ENCODE data around the gene ADAMTS3. TPM values are rescaled to one million over a fixed set of nuclear protein-coding genes. Genes with fewer than 3 reads are reported as not detected.

The ADAMTS3 gene
- total RNA-seq, 1 donor from 2014 or later = 2.7 TPM

DNA sequence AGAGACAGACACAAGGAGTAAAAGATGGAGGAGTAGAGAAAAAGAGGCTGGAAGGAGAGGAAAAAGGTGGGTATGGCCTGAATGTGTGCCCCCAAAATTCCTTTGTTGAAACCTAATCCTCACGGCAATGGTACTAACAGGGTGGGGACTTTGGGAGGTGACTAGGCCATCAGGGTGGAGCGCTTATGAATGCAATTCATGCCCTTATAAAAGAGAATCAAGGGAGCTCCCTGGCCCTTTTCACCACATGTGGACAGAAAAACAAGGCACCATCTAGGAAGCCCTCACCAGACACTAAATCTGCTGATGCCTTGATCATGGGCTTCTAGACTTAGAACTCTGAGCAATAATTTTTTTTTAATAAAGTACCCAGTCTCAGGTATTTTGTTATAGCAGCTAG, 282.1 kb downstream of the ADAMTS3 start:
- no peak for DNase-seq (ENCODE audit: low read depth, low spot score)
- Mint-ChIP-seq H3K27me3 (ENCODE audit: low read depth) (no peaks in the 10 kb centered on the region), H3K9me3 (no peaks in the 10 kb centered on the region), H3K27ac (ENCODE audit: unreplicated experiment) (peak overlapping the region; percentile 60), H3K4me3 (no peak overlapping the region), H3K4me1 (no peaks in the 10 kb centered on the region), H3K36me3 (ENCODE audit: low read depth) (no peaks in the 10 kb centered on the region)
- TF ChIP-seq, protein P1, sequence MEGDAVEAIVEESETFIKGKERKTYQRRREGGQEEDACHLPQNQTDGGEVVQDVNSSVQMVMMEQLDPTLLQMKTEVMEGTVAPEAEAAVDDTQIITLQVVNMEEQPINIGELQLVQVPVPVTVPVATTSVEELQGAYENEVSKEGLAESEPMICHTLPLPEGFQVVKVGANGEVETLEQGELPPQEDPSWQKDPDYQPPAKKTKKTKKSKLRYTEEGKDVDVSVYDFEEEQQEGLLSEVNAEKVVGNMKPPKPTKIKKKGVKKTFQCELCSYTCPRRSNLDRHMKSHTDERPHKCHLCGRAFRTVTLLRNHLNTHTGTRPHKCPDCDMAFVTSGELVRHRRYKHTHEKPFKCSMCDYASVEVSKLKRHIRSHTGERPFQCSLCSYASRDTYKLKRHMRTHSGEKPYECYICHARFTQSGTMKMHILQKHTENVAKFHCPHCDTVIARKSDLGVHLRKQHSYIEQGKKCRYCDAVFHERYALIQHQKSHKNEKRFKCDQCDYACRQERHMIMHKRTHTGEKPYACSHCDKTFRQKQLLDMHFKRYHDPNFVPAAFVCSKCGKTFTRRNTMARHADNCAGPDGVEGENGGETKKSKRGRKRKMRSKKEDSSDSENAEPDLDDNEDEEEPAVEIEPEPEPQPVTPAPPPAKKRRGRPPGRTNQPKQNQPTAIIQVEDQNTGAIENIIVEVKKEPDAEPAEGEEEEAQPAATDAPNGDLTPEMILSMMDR (conservative IDR thresholded peaks at IDR 0.05) = no peak

DNA sequence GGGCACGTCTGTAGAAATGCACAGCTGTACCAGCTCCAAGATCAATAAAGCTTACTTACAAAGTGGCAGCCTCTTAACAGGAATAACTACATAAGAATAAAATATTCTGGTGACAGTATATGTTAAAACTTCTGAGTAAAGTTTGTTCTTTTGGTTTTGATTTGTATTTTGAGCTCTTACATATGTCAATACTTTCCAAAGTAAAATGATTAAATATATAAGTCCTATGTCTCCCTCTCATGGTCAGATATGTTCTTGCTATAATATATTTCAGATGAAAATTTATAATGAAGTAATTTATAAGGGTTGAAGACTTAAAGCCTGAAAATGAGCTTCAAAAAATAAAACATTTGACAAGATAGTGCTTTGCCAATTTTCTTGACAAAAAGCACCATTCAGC, 282.8 kb downstream of the ADAMTS3 start:
- no peaks in the 10 kb centered on the region for H3K27me3 Mint-ChIP-seq (ENCODE audit: low read depth)
- no peaks in the 10 kb centered on the region for H3K4me1 Mint-ChIP-seq
- no peak overlapping the region for H3K27ac Mint-ChIP-seq (ENCODE audit: unreplicated experiment)
- H3K4me3 Mint-ChIP-seq = no peak overlapping the region
- DNase-seq (ENCODE audit: low read depth, low spot score) = no peak
- TF ChIP-seq, protein P1 (conservative IDR thresholded peaks at IDR 0.05) = peak; percentile 61
- H3K36me3 Mint-ChIP-seq (ENCODE audit: low read depth) = no peaks in the 10 kb centered on the region
- no peaks in the 10 kb centered on the region for H3K9me3 Mint-ChIP-seq

DNA sequence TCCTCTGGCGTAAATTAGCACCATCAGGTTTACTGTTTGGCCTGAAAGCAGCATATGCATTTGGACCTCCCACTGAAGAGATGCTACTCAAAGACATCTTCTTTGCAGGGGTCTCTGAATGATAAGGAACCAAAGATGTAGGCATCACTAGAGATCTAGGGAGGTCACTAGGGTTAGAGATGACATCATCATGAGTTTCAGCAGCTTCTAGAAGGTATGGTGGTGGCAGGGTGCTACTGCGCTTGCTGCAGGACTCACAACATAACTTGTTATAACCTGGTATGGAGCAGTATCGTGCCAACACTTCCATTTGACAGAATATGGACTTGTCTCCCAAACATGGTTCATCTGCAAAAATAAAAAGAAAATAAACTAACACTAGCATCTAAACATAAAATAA, 285.7 kb downstream of the ADAMTS3 start:
- Mint-ChIP-seq H3K36me3 (ENCODE audit: low read depth) (no peaks in the 10 kb centered on the region), H3K9me3 (no peaks in the 10 kb centered on the region), H3K27me3 (ENCODE audit: low read depth) (no peaks in the 10 kb centered on the region), H3K4me3 (no peak overlapping the region), H3K27ac (ENCODE audit: unreplicated experiment) (no peak overlapping the region), H3K4me1 (no peaks in the 10 kb centered on the region)
- TF ChIP-seq, protein P1 (conservative IDR thresholded peaks at IDR 0.05) = peak; percentile 15
- DNase-seq (ENCODE audit: low read depth, low spot score) = no peak

DNA sequence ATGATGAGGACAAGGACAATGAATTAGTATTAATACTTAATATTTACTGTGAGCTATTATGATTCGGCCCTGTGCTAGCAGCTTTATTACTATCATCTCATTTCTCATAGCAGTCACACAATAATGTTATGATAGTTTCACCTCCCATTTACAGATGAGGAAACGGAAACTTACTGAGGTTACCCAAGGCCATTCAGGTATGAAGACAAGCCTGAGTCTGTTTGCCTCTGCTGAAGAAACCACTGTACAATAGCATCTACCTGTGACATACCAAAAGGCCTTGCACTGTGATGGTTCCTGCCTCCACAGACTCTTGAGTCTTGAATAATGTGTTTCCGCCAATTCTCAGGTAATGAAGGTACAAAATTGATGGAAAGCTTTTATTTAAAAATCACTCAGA, 288.8 kb downstream of the ADAMTS3 start:
- no peak for DNase-seq (ENCODE audit: low read depth, low spot score)
- H3K4me1 Mint-ChIP-seq = no peaks in the 10 kb centered on the region
- H3K4me3 Mint-ChIP-seq = no peak overlapping the region
- no peak overlapping the region for H3K27ac Mint-ChIP-seq (ENCODE audit: unreplicated experiment)
- H3K9me3 Mint-ChIP-seq = no peaks in the 10 kb centered on the region
- no peaks in the 10 kb centered on the region for H3K27me3 Mint-ChIP-seq (ENCODE audit: low read depth)
- TF ChIP-seq, protein P1 (conservative IDR thresholded peaks at IDR 0.05) = no peak
- H3K36me3 Mint-ChIP-seq (ENCODE audit: low read depth) = no peaks in the 10 kb centered on the region

DNA sequence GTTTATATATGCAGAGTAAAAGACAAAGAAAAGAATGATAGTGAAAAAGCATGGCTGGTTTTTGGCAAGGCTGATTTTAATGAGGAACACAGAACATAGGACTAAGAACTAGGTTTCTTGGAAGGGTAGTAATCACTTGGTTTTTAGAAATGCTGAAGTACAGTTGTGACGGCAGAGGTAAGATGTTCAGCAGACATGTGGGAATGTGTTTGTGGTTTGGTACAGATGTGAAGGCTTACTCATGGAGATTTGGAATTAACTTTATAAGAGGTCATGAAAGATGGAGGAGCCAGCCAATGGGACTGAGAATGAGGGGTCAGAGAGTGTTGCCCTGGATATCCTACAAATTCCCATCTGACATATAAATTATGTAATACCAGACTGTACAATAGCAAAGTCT, 293.6 kb downstream of the ADAMTS3 start:
- TF ChIP-seq, protein P1 (conservative IDR thresholded peaks at IDR 0.05) = no peak
- DNase-seq (ENCODE audit: low read depth, low spot score) = no peak
- Mint-ChIP-seq H3K36me3 (ENCODE audit: low read depth) (peaks cover 1% of the 10 kb centered on the region), H3K4me1 (no peaks in the 10 kb centered on the region), H3K27me3 (ENCODE audit: low read depth) (no peaks in the 10 kb centered on the region), H3K27ac (ENCODE audit: unreplicated experiment) (no peak overlapping the region), H3K9me3 (peaks cover 5% of the 10 kb centered on the region), H3K4me3 (no peak overlapping the region)

DNA sequence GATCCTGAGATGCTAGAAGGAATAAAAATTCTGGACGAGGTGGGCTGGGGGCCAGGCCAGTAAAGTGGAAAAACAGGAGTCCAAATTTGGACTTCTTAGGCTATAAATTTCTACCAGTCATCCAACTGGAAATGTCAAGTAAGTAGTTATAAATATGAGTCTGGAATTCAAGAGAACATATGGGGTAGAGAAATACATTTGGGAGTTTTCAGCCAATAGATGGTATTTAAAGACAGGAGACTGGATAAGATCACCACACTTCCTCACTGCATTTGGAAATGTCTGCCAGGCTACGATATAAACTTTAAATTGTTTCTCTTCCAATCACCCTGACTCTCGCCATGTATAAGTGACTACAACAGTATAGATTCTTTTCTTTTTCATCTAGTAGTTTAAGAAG, 294.8 kb downstream of the ADAMTS3 start:
- H3K9me3 Mint-ChIP-seq = peaks cover 11% of the 10 kb centered on the region
- no peak overlapping the region for H3K27ac Mint-ChIP-seq (ENCODE audit: unreplicated experiment)
- H3K4me3 Mint-ChIP-seq = no peak overlapping the region
- H3K36me3 Mint-ChIP-seq (ENCODE audit: low read depth) = peaks cover 3% of the 10 kb centered on the region
- no peaks in the 10 kb centered on the region for H3K4me1 Mint-ChIP-seq
- no peaks in the 10 kb centered on the region for H3K27me3 Mint-ChIP-seq (ENCODE audit: low read depth)
- no peak for DNase-seq (ENCODE audit: low read depth, low spot score)
- TF ChIP-seq, protein P1 (conservative IDR thresholded peaks at IDR 0.05) = no peak
